ENCODE data around the gene RBMXL2.

- TF ChIP-seq CTCF (conservative IDR thresholded peaks at IDR 0.05 in 1 of 2, IDR thresholded peaks at IDR 0.05 in 1 of 2; ENCODE audit: extremely low read depth in 1 of 2, insufficient read depth in 1 of 2, low read depth in 1 of 2, low read length in 2 of 2) (peak; percentile 61 to 68), EZH2 (IDR thresholded peaks at IDR 0.05; ENCODE audit: borderline replicate concordance, low read length) (no peak)
Measured at GRCh38 chr11:7098235-7098832, 9.5 kb downstream of the RBMXL2 start.

Measured in mammary epithelial cell (primary cell).